Measurements from ENCODE around the gene CFAP97D1.
A peak's percentile ranks its signal among the peaks of the same experiment; 100 is the strongest.

The CFAP97D1 gene

GRCh38 chr17:43780135-43780534 lies at the start of gene CFAP97D1:
Gene CFAP97D1, plus strand, starts transcription at chr17:43780435. Its CDS starts 28 bp downstream, at chr17:43780463.
- H3K4me1 ChIP-seq (ENCODE audit: control insufficient read depth, insufficient read depth, low read length), result peaks cover 4% of the 10 kb centered on the region
- peaks cover 22% of the 10 kb centered on the region for H3K27me3 ChIP-seq (ENCODE audit: control insufficient read depth, insufficient read depth, low read length)
- no peaks in the 10 kb centered on the region for H3K9me3 ChIP-seq (ENCODE audit: control insufficient read depth, insufficient read depth, low read length)
- peaks cover 3% of the 10 kb centered on the region for H3K36me3 ChIP-seq (ENCODE audit: control insufficient read depth, insufficient read depth, low read length)
- H3K4me3 ChIP-seq (ENCODE audit: low read depth, low read length), result peak within 1 kb of the TSS; percentile 85
- H3K9ac ChIP-seq (ENCODE audit: low read depth, low read length), result no peak within 1 kb of the TSS

GRCh38 chr17:43732958-43733357 lies 47.3 kb upstream of the CFAP97D1 start:
- Histone ChIP-seq H3K9me3 (ENCODE audit: control insufficient read depth, insufficient read depth, low read length) (peaks cover 8% of the 10 kb centered on the region), H3K4me3 (ENCODE audit: low read depth, low read length) (no peak overlapping the region), H3K27me3 (ENCODE audit: control insufficient read depth, insufficient read depth, low read length) (no peaks in the 10 kb centered on the region), H3K9ac (ENCODE audit: low read depth, low read length) (no peak overlapping the region), H3K36me3 (ENCODE audit: control insufficient read depth, insufficient read depth, low read length) (no peaks in the 10 kb centered on the region), H3K4me1 (ENCODE audit: control insufficient read depth, insufficient read depth, low read length) (peaks cover 2% of the 10 kb centered on the region)

- Histone ChIP-seq H3K27me3 (ENCODE audit: control insufficient read depth, insufficient read depth, low read length) (no peaks in the 10 kb centered on the region), H3K36me3 (ENCODE audit: control insufficient read depth, insufficient read depth, low read length) (no peaks in the 10 kb centered on the region), H3K9ac (ENCODE audit: low read depth, low read length) (no peak overlapping the region), H3K4me3 (ENCODE audit: low read depth, low read length) (no peak overlapping the region), H3K4me1 (ENCODE audit: control insufficient read depth, insufficient read depth, low read length) (peaks cover 2% of the 10 kb centered on the region), H3K9me3 (ENCODE audit: control insufficient read depth, insufficient read depth, low read length) (peaks cover 8% of the 10 kb centered on the region)
These were observed 46.3 kb upstream of the CFAP97D1 start for GRCh38 chr17:43733956-43734355.

GRCh38 chr17:43734376-43734775 lies 45.9 kb upstream of the CFAP97D1 start:
- Histone ChIP-seq H3K9ac (ENCODE audit: low read depth, low read length) (no peak overlapping the region), H3K4me1 (ENCODE audit: control insufficient read depth, insufficient read depth, low read length) (peaks cover 2% of the 10 kb centered on the region), H3K9me3 (ENCODE audit: control insufficient read depth, insufficient read depth, low read length) (peaks cover 8% of the 10 kb centered on the region), H3K27me3 (ENCODE audit: control insufficient read depth, insufficient read depth, low read length) (no peaks in the 10 kb centered on the region), H3K4me3 (ENCODE audit: low read depth, low read length) (no peak overlapping the region), H3K36me3 (ENCODE audit: control insufficient read depth, insufficient read depth, low read length) (no peaks in the 10 kb centered on the region)

- no peak overlapping the region for H3K9ac ChIP-seq (ENCODE audit: low read depth, low read length)
- H3K9me3 ChIP-seq (ENCODE audit: control insufficient read depth, insufficient read depth, low read length), result peaks cover 8% of the 10 kb centered on the region
- peaks cover 2% of the 10 kb centered on the region for H3K4me1 ChIP-seq (ENCODE audit: control insufficient read depth, insufficient read depth, low read length)
- no peaks in the 10 kb centered on the region for H3K36me3 ChIP-seq (ENCODE audit: control insufficient read depth, insufficient read depth, low read length)
- no peaks in the 10 kb centered on the region for H3K27me3 ChIP-seq (ENCODE audit: control insufficient read depth, insufficient read depth, low read length)
- H3K4me3 ChIP-seq (ENCODE audit: low read depth, low read length), result no peak overlapping the region
These were observed 43.8 kb upstream of the CFAP97D1 start for GRCh38 chr17:43736389-43736788.

- peaks cover 6% of the 10 kb centered on the region for H3K9me3 ChIP-seq (ENCODE audit: control insufficient read depth, insufficient read depth, low read length)
- no peak overlapping the region for H3K9ac ChIP-seq (ENCODE audit: low read depth, low read length)
- H3K4me1 ChIP-seq (ENCODE audit: control insufficient read depth, insufficient read depth, low read length), result peaks cover 2% of the 10 kb centered on the region
- no peaks in the 10 kb centered on the region for H3K27me3 ChIP-seq (ENCODE audit: control insufficient read depth, insufficient read depth, low read length)
- H3K4me3 ChIP-seq (ENCODE audit: low read depth, low read length), result no peak overlapping the region
- H3K36me3 ChIP-seq (ENCODE audit: control insufficient read depth, insufficient read depth, low read length), result no peaks in the 10 kb centered on the region
These were observed 42.5 kb upstream of the CFAP97D1 start for GRCh38 chr17:43737722-43738121.

- H3K9me3 ChIP-seq (ENCODE audit: control insufficient read depth, insufficient read depth, low read length), result no peaks in the 10 kb centered on the region
- no peak overlapping the region for H3K9ac ChIP-seq (ENCODE audit: low read depth, low read length)
- H3K36me3 ChIP-seq (ENCODE audit: control insufficient read depth, insufficient read depth, low read length), result no peaks in the 10 kb centered on the region
- H3K27me3 ChIP-seq (ENCODE audit: control insufficient read depth, insufficient read depth, low read length), result no peaks in the 10 kb centered on the region
- H3K4me1 ChIP-seq (ENCODE audit: control insufficient read depth, insufficient read depth, low read length), result no peaks in the 10 kb centered on the region
- H3K4me3 ChIP-seq (ENCODE audit: low read depth, low read length), result no peak overlapping the region
These were observed 39.7 kb upstream of the CFAP97D1 start for GRCh38 chr17:43740541-43740940.

GRCh38 chr17:43741636-43742035 lies 38.6 kb upstream of the CFAP97D1 start:
- Histone ChIP-seq H3K36me3 (ENCODE audit: control insufficient read depth, insufficient read depth, low read length) (no peaks in the 10 kb centered on the region), H3K9me3 (ENCODE audit: control insufficient read depth, insufficient read depth, low read length) (no peaks in the 10 kb centered on the region), H3K9ac (ENCODE audit: low read depth, low read length) (no peak overlapping the region), H3K4me1 (ENCODE audit: control insufficient read depth, insufficient read depth, low read length) (peaks cover 3% of the 10 kb centered on the region), H3K27me3 (ENCODE audit: control insufficient read depth, insufficient read depth, low read length) (no peaks in the 10 kb centered on the region), H3K4me3 (ENCODE audit: low read depth, low read length) (no peak overlapping the region)

GRCh38 chr17:43745541-43745940 lies 34.7 kb upstream of the CFAP97D1 start:
- Histone ChIP-seq H3K4me3 (ENCODE audit: low read depth, low read length) (no peak overlapping the region), H3K36me3 (ENCODE audit: control insufficient read depth, insufficient read depth, low read length) (no peaks in the 10 kb centered on the region), H3K9ac (ENCODE audit: low read depth, low read length) (no peak overlapping the region), H3K27me3 (ENCODE audit: control insufficient read depth, insufficient read depth, low read length) (no peaks in the 10 kb centered on the region), H3K9me3 (ENCODE audit: control insufficient read depth, insufficient read depth, low read length) (no peaks in the 10 kb centered on the region), H3K4me1 (ENCODE audit: control insufficient read depth, insufficient read depth, low read length) (peaks cover 3% of the 10 kb centered on the region)

- Histone ChIP-seq H3K36me3 (ENCODE audit: control insufficient read depth, insufficient read depth, low read length) (no peaks in the 10 kb centered on the region), H3K9me3 (ENCODE audit: control insufficient read depth, insufficient read depth, low read length) (no peaks in the 10 kb centered on the region), H3K4me1 (ENCODE audit: control insufficient read depth, insufficient read depth, low read length) (peaks cover 3% of the 10 kb centered on the region), H3K4me3 (ENCODE audit: low read depth, low read length) (no peak overlapping the region), H3K9ac (ENCODE audit: low read depth, low read length) (no peak overlapping the region), H3K27me3 (ENCODE audit: control insufficient read depth, insufficient read depth, low read length) (peaks cover 10% of the 10 kb centered on the region)
These were observed 30.1 kb upstream of the CFAP97D1 start for GRCh38 chr17:43750153-43750552.

GRCh38 chr17:43753493-43754129 lies 26.6 kb upstream of the CFAP97D1 start:
- Histone ChIP-seq H3K4me3 (ENCODE audit: low read depth, low read length) (no peak overlapping the region), H3K27me3 (ENCODE audit: control insufficient read depth, insufficient read depth, low read length) (peaks cover 23% of the 10 kb centered on the region), H3K4me1 (ENCODE audit: control insufficient read depth, insufficient read depth, low read length) (no peaks in the 10 kb centered on the region), H3K9ac (ENCODE audit: low read depth, low read length) (no peak overlapping the region), H3K36me3 (ENCODE audit: control insufficient read depth, insufficient read depth, low read length) (no peaks in the 10 kb centered on the region), H3K9me3 (ENCODE audit: control insufficient read depth, insufficient read depth, low read length) (no peaks in the 10 kb centered on the region)

- no peaks in the 10 kb centered on the region for H3K9me3 ChIP-seq (ENCODE audit: control insufficient read depth, insufficient read depth, low read length)
- no peaks in the 10 kb centered on the region for H3K36me3 ChIP-seq (ENCODE audit: control insufficient read depth, insufficient read depth, low read length)
- H3K27me3 ChIP-seq (ENCODE audit: control insufficient read depth, insufficient read depth, low read length), result peaks cover 23% of the 10 kb centered on the region
- H3K4me3 ChIP-seq (ENCODE audit: low read depth, low read length), result peak overlapping the region; percentile 30
- no peak overlapping the region for H3K9ac ChIP-seq (ENCODE audit: low read depth, low read length)
- peaks cover 1% of the 10 kb centered on the region for H3K4me1 ChIP-seq (ENCODE audit: control insufficient read depth, insufficient read depth, low read length)
These were observed 25.3 kb upstream of the CFAP97D1 start for GRCh38 chr17:43754947-43755346.
